Renal cortex interstitium (tissue), 15 donors: ENCODE measurements around the gene FRS2. TPM values are rescaled to one million over a fixed set of nuclear protein-coding genes. Genes with fewer than 3 reads are reported as not detected.

Experiments
- DNase-seq, 11 donors: peaks; one replicate each; pipeline ENCODE4 v3.0.0-alpha.2; 2013; ENCODE audit warnings: low read depth in 9 of 11, low spot score in 4 of 11; ENCODE audit errors: extremely low read depth in 1 of 11
- long read RNA-seq, 16 experiments: transcript quantifications; one replicate each; lab custom pipeline, GENCODE V29; 2026
- polyA plus RNA-seq, 3 donors: library from polyadenylated mRNA; unstranded; fragments of 120-200 nt; gene quantifications; one replicate each; pipeline ENCODE4 v1.2.1, GENCODE V29; 2013; ENCODE audit not compliant: insufficient read length in 3 of 3

The FRS2 gene, protein sequence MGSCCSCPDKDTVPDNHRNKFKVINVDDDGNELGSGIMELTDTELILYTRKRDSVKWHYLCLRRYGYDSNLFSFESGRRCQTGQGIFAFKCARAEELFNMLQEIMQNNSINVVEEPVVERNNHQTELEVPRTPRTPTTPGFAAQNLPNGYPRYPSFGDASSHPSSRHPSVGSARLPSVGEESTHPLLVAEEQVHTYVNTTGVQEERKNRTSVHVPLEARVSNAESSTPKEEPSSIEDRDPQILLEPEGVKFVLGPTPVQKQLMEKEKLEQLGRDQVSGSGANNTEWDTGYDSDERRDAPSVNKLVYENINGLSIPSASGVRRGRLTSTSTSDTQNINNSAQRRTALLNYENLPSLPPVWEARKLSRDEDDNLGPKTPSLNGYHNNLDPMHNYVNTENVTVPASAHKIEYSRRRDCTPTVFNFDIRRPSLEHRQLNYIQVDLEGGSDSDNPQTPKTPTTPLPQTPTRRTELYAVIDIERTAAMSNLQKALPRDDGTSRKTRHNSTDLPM
- 10 to 100 TPM; 38.9 to 47.2 (median 41.1) TPM for polyA plus RNA-seq
- long read RNA-seq, donor 1, partial matches to known transcripts = 0 of 2 reads
- long read RNA-seq, donor 1, other reads (novel, unspliced or antisense) = 0 of 2 reads
- long read RNA-seq, donor 2, partial matches to known transcripts = 0 of 1 reads
- long read RNA-seq, donor 2, other reads (novel, unspliced or antisense) = 0 of 1 reads
- long read RNA-seq, donor 3, transcript FRS2-206 (9 exons, 1,952 nt) = major isoform, 7 of 7 reads
- long read RNA-seq, donor 3, partial matches to known transcripts = 0 of 7 reads
- long read RNA-seq, donor 3, other reads (novel, unspliced or antisense) = 0 of 7 reads
- long read RNA-seq, donor 4, partial matches to known transcripts = 0 of 4 reads
- long read RNA-seq, donor 4, other reads (novel, unspliced or antisense) = 0 of 4 reads
- long read RNA-seq, donor 5 = 0 reads
- long read RNA-seq, donor 6, partial matches to known transcripts = 0 of 4 reads
- long read RNA-seq, donor 6, other reads (novel, unspliced or antisense) = 0 of 4 reads
- long read RNA-seq, donor 7, partial matches to known transcripts = 0 of 2 reads
- long read RNA-seq, donor 7, other reads (novel, unspliced or antisense) = 0 of 2 reads
- long read RNA-seq, donor 8, transcript FRS2-206 (9 exons, 1,952 nt) = major isoform, 10 of 31 reads
- long read RNA-seq, donor 8, partial matches to known transcripts = 21 of 31 reads
- long read RNA-seq, donor 8, other reads (novel, unspliced or antisense) = 0 of 31 reads
- long read RNA-seq, donor 9 = 0 reads
- long read RNA-seq, donor 10, partial matches to known transcripts = 0 of 2 reads
- long read RNA-seq, donor 10, other reads (novel, unspliced or antisense) = 0 of 2 reads
- long read RNA-seq, donor 11, partial matches to known transcripts = 0 of 1 reads
- long read RNA-seq, donor 11, other reads (novel, unspliced or antisense) = 0 of 1 reads
- long read RNA-seq, donor 12, partial matches to known transcripts = 0 of 1 reads
- long read RNA-seq, donor 12, other reads (novel, unspliced or antisense) = 0 of 1 reads
- long read RNA-seq, donor 13 = 0 reads
- long read RNA-seq, donor 14, partial matches to known transcripts = 0 of 2 reads
- long read RNA-seq, donor 14, other reads (novel, unspliced or antisense) = 0 of 2 reads
- long read RNA-seq, donor 15 = 0 reads
- long read RNA-seq, donor 16, transcript FRS2-206 (9 exons, 1,952 nt) = major isoform, 10 of 11 reads
- long read RNA-seq, donor 16, partial matches to known transcripts = 0 of 11 reads
- long read RNA-seq, donor 16, other reads (novel, unspliced or antisense) = 0 of 11 reads

DNA sequence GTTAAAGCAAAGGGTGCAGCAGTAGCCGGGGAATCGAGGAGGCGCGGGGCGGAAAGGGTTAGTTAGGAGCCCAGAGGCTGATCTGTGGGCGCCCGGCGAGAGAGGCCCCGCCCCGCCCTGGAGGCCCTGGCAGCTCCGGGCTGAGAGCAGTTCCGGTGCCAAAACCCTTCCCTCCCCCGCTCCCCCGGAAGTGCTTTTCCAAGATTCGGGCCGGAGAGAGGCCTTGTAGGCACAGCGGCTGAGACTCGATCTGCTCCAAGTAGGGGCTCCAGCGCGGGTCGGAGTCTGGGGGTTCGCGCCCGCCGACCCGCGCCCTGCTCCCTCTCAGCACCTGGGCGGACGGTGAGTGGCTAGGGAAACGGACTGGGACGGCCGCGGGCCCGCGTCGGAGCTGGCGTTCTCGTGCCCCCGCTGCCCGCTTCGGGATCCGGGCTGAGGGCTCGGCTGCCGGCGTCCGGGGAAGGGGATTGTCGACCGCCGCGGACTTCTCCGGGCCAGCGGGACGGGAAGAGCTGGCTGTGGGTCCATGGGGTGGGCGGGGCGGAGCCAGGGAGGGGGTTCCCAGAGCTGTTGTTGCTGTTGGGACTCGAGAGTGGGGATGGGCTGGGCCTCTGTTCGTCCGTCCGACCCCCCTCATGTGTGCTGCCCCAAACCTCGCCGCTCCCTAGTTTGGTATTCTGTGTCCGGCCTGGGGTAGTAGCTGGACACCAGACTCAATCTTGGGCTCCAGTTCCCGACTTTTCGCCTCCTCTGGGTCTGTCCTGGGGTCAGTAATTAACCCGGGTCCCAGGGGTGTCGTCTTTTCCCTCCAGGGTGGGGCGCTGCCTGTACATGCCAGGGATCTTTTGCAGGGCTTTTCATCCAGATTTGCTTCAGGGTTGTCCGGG, at the start of gene FRS2:
TSS of gene FRS2 (plus strand) at position 200 of the 887 bp plus-strand sequence. CDS start 98,643 bp downstream, outside the sequence.
- peak; percentile 74 to 93 (median 88) for DNase-seq

DNA sequence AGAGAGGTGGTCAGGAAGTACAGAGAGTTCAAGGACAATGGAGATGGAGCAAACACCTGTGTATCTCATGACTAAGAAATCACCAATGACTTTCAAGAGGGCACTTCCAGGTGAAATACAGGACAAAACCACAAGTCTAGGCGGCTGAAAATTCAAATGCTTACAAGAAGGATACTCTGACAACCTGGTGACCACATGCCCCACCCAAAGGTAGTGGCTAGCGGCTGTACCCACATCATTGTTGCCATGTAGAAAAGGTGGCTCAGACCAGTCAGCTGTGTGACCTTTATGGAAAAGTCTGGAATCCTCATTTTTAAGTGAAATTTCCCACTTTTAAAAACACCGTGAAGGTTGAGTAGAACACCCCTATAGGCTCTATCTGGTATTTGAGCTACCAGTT, 48.6 kb upstream of the FRS2 start:
- DNase-seq = no peak

DNA sequence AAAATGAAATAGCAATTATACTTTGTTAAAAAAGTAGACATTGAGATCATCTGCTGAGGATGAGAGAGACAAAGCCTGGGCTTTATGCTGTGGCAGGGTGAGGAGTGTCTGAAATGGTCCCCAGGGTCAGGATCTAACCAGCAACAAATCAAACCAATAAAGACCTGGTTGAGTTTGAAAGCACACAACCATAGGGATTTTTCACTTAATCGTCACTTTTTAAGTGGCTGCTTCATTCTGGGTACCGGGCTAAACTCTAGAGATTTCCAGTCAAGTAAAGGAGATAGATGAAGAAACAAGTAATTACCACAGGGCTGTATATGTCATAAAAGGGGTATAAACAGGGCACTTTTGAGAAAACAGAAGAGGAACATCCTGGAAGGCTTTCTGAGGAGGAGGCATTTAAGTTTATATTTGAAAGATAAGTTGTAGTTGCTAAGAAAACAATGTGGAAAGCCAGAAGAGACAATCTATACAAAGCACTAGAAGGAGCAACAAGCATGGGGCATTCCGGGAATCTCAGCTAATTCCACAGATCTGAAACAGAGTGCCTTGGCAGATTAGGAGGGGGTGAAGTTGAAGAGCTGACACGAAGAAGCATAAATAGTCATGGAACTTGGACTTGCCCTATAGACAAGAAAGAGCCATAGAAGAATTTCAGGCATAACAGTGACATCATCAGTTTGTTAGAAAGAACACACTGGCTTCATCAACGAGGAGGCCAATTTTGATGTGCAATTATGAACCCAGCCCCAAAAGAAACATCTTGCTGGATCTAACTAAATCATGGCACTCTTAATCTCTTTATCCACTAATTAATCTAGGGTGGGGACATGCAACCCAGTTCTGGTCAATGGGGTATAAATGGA, 46.9 kb upstream of the FRS2 start:
- no peak for DNase-seq

DNA sequence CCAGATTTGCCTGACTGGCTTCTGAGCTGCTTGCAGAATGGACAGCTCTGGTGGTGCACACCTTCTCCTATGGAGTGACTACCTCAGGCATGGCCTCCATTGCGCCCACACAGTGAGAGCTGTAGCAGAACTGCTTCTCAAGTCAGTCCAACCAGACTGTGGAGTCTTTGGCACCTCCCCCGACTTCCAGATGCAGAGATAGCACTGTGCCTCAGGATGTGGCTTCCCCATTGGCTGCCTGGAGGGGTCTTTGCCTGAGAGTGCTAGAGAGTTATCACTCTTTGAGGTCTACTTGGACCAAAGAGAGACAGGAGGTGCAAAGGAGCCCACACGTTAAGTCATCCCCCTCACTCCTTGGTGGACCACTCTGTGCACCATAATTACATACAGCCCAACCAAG, 44.8 kb upstream of the FRS2 start:
- no peak for DNase-seq

DNA sequence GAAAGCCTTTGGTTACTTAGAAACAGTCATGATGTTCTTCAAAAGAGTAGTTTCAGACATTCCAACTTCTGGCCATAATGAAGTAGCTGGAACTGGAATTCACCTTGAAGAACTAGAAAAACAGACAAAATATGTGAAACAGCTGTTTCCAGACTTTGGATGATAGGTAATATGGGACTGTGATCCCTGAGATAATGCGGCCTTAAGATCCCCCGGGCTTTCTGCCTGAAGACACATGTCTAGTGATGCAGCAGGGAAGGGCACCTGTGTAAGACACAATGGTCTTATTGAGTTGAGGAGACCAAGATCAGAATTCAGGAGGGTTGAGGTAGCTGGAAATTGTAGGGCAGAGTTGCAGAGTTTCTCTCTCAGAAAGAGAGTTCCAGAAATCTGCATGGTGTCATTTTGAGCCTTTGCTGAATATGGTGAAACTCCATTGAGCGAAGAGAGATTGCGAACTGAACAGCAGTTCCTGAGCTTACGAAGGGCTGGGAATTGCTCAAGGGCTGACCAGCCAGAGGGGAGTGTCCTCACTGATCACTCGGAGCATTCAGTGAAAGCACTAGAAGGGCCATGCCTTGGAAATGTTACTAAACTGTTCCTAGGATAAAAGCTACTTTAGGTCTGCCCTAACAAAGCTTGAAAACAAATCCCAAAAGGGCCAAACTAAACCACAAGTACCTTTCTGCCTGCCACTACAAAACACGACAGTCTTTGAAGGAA, 41.7 kb upstream of the FRS2 start:
- no peak for DNase-seq

DNA sequence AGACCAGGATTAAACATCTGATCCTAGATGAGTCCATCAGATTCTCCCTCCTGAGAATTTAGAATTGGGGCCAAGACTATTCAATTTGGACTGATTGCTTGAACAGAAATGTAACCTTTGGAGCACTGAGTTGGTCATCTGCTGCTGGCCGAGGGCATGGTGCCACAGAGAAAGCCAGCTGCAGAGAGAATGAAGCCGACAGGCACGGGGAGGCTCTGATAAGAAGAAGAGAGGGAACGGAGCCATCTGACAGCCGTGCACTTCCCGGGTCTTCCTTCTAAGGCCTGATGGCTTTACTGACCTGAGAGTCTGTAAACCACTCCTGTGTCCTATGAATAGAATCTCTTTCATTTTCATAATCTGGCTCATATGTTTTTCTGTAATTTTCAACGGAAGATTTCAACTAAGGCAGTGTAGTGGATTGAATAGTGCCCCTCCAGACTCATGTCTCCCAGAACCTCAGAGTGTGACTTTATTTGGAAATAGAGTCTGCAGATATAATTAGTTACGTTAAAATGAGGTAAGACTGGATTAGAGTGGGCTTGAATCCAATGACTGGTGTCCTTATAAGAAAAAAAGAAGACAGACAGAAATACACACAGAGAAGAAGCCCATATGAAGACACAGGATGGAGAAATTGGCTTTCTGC, 39.1 kb upstream of the FRS2 start:
- DNase-seq = no peak

DNA sequence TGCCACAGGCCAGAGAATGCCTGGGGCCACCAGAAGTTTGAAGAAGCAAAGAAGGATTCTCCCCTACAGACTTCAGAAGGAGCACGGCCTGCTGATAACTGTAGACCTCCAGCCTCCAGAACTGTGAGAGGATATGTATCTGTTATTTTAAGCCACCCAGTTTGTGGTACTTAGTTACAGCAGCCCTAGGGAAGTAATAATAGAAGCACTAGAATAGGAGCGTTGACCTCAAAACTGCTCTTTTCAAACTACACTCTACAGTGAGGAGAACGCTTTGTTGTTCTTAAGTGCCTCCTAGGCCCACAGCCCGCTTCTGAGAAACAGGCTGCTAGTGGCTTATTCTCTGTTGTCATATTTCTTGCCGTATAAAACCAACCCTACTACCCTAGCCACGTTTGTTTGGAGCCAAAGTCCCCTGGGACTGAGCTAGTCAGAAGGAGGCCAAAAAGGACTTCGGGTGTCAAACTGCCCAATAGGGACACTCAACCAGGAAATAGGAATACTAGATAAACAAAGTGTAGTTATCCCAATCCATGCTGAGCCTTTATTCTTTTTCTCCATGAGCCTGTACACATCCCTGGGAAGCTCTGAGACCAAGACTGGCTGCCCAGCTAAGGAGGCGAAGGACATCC, 38.5 kb upstream of the FRS2 start:
- no peak for DNase-seq

DNA sequence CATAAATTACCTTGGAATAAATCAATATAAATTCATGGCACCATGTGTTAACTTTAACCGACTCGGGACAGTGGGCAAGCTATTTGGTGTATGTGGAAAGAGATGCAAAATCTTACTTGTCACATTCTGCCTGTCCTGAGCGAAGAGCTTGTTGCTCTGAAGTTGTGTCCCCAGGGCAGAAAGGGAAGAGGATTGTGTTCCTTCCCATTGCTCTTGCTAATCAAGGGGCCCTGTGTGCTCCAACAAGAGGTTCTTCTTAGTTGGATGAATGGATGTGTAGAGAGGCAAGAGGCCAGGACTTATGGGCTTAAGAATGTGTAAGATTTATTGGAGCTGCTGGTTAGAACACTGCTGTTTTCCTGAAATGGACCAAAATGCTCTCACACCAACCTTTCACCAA, 36.5 kb upstream of the FRS2 start:
- DNase-seq = no peak

DNA sequence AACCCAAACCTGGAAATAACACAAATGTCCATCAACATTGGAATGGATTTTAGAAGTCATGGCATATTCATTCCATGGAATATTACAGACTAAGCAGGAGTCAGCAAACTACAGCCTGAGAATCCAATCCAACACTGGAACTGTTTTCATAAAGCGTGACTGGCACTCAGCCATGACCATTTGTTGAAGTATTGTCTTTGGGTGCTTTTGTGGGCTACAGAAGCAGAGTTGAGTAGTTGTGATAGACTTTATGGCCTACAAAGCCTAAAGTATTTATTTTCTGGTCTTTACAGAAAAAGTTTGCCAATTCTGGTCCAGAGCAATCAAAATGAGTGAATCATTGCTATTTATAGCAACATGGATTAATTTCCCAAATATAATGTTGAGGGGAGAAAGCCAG, 34.5 kb upstream of the FRS2 start:
- no peak for DNase-seq

DNA sequence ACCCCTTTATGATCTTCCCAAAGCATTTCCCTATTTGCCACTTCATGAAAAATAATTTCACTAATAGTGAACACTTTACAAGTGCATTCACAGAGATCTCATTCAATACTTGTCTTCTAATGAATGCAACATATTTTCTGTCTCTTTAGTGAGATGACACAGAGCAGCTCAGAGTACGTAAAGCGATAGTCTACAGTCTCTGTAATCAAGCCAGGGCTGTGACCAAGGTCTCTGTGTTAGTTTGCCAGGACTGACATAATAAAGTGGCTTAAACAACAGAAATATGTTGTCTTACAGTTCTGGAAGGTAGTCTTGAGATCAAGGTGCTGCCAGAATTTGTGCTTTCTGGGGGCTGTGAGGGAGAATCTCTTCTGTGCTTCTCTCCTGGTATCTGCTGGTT, 33.1 kb upstream of the FRS2 start:
- DNase-seq = no peak

DNA sequence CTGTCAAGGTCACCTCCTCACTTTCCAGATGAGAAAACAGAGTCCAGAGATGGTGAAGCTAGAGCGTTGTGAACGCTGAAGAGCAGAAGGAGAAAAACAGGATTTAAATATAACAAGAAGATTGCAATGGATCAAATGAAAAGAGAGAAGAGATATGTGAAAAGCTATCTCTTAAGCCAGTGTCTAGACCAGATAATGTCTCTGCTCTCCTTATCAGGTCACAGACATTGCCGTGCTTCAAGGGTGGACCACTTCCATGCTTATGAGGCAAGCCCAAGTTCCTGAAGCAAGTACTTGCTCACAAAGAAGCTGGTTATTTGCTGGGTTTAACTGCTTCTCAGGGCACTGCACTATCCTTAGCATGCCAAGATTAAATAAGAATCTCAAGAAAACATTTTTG, 31.6 kb upstream of the FRS2 start:
- DNase-seq = no peak

DNA sequence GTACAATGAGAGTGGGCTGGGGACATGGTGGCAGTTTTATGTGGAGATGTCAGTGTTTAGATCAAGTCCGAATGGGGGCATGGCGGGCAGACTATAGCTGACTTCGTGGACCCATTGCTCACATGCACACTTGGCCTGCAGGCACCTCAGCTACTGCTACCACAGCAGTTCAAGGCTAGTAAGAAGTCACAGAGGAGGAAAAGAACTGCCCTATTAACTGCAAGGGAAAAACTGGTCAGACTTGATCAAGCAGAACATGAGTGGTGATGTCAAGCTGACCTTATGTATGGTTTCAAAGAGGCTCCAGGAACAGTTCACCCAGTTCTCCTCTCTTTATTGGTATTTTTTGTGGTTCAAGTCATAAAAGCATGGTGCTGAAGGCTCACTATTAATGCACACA, 30.2 kb upstream of the FRS2 start:
- no peak for DNase-seq

DNA sequence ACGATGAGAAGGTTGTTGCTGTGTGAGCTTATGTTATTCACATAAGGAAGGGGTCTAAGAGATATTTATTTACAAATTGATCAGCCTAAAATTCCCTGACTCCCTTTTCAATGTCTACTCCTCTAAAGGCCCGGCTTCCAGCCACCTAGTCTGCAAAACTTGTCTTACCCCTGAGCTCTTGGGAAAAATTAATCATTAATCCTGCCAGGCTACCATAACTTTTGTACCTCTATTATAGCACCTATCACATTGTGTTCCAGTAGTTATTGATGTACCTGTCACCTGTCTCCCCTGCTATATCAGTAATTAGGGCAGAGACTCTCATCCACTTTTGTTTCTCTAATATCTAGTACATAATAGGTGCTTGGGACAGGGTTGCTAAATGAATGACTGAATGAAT, 29.3 kb upstream of the FRS2 start:
- DNase-seq = no peak

DNA sequence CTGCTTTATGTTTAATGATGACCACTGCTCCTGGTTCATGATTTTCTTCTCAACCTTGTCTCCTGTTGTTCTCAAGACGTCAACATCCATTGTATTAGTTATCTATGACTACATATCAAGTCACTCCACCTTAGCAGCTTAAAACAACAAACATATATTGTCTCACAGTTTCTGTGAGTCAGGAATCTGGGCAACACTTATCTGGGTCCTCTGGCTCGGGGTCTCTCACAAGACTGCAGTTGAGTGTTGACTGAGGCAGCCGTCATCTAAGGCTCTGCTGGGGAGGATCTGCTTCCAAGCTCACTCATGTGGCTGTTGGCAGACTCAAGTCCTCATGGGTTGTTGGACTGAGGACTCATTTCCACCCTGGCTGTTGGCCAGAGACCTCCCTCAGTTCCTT, 27.3 kb upstream of the FRS2 start:
- DNase-seq = no peak

DNA sequence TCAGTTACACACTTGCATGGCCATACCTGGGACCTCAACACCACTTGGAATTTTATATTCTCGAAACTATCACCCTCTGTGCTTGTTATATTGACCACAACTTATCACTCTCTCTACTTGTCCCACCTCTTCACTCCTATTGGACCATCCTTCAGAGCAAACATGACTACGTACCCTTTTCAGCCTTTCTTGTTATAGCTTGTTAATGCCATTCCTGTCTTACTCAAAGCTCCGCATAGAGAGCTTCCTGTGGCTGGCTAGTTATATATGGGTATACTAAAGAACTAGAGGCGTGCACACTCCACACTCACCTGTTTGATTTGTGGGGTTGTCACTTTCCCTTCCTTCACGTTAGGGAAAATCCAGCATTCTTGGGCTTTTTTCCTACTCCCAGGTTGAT, 26.3 kb upstream of the FRS2 start:
- DNase-seq = no peak
